ENCODE data around the gene SPPL2A. TPM values are rescaled to one million over a fixed set of nuclear protein-coding genes. Genes with fewer than 3 reads are reported as not detected.
"Not testable (repeated sequence)": the region's sequence is repeated elsewhere in the genome, so short reads cannot be mapped to it uniquely, and the experiment has no call there.

SPPL2A gene, protein sequence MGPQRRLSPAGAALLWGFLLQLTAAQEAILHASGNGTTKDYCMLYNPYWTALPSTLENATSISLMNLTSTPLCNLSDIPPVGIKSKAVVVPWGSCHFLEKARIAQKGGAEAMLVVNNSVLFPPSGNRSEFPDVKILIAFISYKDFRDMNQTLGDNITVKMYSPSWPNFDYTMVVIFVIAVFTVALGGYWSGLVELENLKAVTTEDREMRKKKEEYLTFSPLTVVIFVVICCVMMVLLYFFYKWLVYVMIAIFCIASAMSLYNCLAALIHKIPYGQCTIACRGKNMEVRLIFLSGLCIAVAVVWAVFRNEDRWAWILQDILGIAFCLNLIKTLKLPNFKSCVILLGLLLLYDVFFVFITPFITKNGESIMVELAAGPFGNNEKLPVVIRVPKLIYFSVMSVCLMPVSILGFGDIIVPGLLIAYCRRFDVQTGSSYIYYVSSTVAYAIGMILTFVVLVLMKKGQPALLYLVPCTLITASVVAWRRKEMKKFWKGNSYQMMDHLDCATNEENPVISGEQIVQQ
- total RNA-seq, result 100 to 1,000 TPM; 127 to 209 (median 151) TPM

GRCh38 chr15:50765195-50765967, at the start of gene SPPL2A:
TSS of gene SPPL2A (minus strand) at chr15:50765706. CDS start at chr15:50765533, 173 bp downstream.
- DNase-seq (ENCODE audit: low spot score), result peak; percentile 54
- TF ChIP-seq, protein P1, sequence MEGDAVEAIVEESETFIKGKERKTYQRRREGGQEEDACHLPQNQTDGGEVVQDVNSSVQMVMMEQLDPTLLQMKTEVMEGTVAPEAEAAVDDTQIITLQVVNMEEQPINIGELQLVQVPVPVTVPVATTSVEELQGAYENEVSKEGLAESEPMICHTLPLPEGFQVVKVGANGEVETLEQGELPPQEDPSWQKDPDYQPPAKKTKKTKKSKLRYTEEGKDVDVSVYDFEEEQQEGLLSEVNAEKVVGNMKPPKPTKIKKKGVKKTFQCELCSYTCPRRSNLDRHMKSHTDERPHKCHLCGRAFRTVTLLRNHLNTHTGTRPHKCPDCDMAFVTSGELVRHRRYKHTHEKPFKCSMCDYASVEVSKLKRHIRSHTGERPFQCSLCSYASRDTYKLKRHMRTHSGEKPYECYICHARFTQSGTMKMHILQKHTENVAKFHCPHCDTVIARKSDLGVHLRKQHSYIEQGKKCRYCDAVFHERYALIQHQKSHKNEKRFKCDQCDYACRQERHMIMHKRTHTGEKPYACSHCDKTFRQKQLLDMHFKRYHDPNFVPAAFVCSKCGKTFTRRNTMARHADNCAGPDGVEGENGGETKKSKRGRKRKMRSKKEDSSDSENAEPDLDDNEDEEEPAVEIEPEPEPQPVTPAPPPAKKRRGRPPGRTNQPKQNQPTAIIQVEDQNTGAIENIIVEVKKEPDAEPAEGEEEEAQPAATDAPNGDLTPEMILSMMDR (IDR thresholded peaks at IDR 0.05), result no peak
- ATAC-seq (ENCODE audit: low FRiP score), result peak; percentile 98

DNA sequence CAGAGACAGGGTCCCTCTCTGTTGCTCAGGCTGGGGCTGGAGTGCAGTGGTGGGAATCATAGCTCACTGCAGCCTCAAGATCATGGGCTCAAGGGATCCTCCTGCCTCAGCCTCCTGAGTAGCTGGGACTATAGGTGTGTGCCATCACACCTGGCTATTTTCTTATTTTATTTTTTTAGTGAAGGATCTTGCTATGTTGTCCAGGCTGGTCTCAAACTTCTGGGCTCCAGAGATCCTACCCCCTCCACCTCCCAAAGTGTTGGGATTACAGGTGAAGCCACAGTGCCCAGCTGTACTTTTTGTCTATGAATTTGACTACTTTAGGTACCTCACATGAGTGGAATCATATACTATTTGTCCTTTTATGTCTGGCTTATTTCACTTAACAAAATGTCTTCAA, 49.1 kb upstream of the SPPL2A start:
- ATAC-seq (ENCODE audit: low FRiP score) (no peak), DNase-seq (ENCODE audit: low spot score) (no peak)
- TF ChIP-seq, protein P1 (IDR thresholded peaks at IDR 0.05), result no peak

DNA sequence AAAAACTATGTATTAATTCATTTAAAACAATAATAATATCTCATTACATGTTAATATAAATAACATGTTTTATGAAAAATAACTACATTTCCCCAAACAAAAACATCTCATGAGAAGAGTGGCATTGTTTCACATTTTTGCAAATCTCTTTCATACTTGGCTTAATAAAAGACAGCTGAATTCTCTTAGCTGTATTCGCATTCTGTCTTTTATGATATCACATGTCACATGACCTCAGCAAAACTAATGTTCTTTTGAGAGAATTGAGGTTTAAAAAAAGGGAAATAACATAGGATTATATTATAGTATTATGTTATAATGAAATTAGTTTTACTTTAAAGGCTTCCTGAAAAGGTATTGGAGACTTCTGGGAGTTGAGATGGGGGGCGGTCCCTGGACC, 48.4 kb upstream of the SPPL2A start:
- TF ChIP-seq, protein P1 (IDR thresholded peaks at IDR 0.05), result no peak
- ATAC-seq (ENCODE audit: low FRiP score), result no peak

GRCh38 chr15:50813089-50813488, 47.6 kb upstream of the SPPL2A start:
- TF ChIP-seq, protein P1 (IDR thresholded peaks at IDR 0.05), result no peak
- no peak for DNase-seq (ENCODE audit: low spot score)
- no peak for ATAC-seq (ENCODE audit: low FRiP score)

More for the DNA sequence above, 48.4 kb upstream of the SPPL2A start:
- DNase-seq (ENCODE audit: low spot score), result no peak

DNA sequence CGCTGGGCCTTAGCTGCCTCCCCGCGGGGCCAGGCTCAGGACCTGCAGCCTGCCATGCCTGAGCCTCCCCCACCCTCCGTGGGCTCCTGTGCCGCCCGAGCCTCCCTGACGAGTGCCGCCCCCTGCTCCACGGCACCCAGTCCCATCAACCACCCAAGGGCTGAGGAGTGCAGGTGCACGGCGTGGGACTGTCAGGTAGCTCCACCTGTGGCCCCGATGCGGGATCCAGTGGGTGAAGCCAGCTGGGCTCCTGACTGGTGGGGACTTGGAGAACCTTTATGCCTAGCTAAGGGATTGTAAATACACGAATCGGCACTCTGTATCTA, 46.6 kb upstream of the SPPL2A start:
- DNase-seq (ENCODE audit: low spot score); ATAC-seq (ENCODE audit: low FRiP score): not testable (repeated sequence)

GRCh38 chr15:50811461-50812180, 46.1 kb upstream of the SPPL2A start:
- not testable (repeated sequence) for ATAC-seq (ENCODE audit: low FRiP score); DNase-seq (ENCODE audit: low spot score)

- DNase-seq (ENCODE audit: low spot score) (no peak), ATAC-seq (ENCODE audit: low FRiP score) (no peak)
- TF ChIP-seq, protein P1 (IDR thresholded peaks at IDR 0.05), result no peak
Measured at GRCh38 chr15:50810128-50810527, 44.6 kb upstream of the SPPL2A start.
